Vagina (tissue), 2 donors: ENCODE measurements around the gene NT5C1B.

Source experiments
- POLR2A ChIP-seq, 2 donors: fragments of 450-650 bp; IDR thresholded peaks; one replicate each; pipeline ENCODE4 v1.6.1; 2017; ENCODE audit warnings: antibody characterized with exemption in 2 of 2, mild to moderate bottlenecking in 2 of 2, moderate library complexity in 2 of 2
- POLR2AphosphoS5 ChIP-seq, 2 donors: sonication (generic); formaldehyde crosslinking; IDR thresholded peaks; one replicate each; pipeline ENCODE4 v1.9.0; 2017; ENCODE audit warnings: antibody characterized with exemption in 2 of 2, mild to moderate bottlenecking in 2 of 2, low read depth in 1 of 2; ENCODE audit not compliant: insufficient read depth in 1 of 2
- TF ChIP-seq, protein P1 (sequence below), 3 experiments: fragments of 450-650 bp in 2 of 3; fragments of 200-600 bp in 1 of 3; sonication (generic) in 1 of 3; IDR thresholded peaks; one replicate each; pipeline ENCODE4 v1.5.1; 2017 to 2019; ENCODE audit warnings: antibody characterized with exemption in 3 of 3, mild to moderate bottlenecking in 2 of 3, moderate library complexity in 2 of 3

DNA sequence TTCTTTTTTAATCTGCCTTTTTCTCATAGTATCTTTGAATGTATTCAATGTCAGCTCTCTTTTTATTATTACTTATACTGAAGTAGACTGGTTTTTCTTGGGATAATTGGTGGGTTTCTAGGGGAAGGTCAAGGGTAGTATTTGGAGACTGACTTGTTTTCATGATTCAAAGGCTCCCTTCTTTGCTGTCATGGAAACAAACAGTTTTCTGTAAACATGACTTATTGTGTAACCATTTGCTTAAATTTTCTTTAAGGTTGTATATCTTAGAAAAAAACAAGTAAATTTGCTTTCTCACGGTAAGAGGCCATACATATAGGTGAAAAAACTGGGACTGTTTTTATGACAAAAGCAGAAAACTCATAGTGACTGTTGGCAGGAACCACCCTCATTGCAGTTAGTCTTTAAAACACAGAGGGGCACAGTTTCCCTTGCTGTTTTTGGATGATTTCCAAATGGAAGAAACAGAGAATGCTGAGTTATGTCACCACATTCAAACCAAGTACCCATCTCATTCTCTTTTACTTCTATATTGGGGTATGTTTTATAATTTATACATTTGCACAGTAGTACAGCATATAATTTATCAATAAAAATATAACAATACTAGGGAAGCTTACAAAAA, 23.1 kb downstream of the NT5C1B start:
- TF ChIP-seq, protein P1, sequence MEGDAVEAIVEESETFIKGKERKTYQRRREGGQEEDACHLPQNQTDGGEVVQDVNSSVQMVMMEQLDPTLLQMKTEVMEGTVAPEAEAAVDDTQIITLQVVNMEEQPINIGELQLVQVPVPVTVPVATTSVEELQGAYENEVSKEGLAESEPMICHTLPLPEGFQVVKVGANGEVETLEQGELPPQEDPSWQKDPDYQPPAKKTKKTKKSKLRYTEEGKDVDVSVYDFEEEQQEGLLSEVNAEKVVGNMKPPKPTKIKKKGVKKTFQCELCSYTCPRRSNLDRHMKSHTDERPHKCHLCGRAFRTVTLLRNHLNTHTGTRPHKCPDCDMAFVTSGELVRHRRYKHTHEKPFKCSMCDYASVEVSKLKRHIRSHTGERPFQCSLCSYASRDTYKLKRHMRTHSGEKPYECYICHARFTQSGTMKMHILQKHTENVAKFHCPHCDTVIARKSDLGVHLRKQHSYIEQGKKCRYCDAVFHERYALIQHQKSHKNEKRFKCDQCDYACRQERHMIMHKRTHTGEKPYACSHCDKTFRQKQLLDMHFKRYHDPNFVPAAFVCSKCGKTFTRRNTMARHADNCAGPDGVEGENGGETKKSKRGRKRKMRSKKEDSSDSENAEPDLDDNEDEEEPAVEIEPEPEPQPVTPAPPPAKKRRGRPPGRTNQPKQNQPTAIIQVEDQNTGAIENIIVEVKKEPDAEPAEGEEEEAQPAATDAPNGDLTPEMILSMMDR (IDR thresholded peaks at IDR 0.05), result no peak
- no peak for TF ChIP-seq POLR2A (IDR thresholded peaks at IDR 0.05)
- no peak for TF ChIP-seq POLR2AphosphoS5 (IDR thresholded peaks at IDR 0.05; ENCODE audit: insufficient read depth in 1 of 2, low read depth in 1 of 2)
